Stimulated activated CD4-positive, alpha-beta T cell treated with anti-CD3 and anti-CD28 coated beads, Interleukin-4, amount 100 ng/mL, for 1 hour (primary cell): Measurements from ENCODE around the gene PDE4D.

Source experiments
- DNase-seq: peaks from one replicate; pipeline ENCODE4 v3.0.0-alpha.2; 2020

The PDE4D gene

GRCh38 chr5:59125011-59125961 lies 768.2 kb downstream of the PDE4D start:
- no peak for DNase-seq

GRCh38 chr5:59123595-59124561 lies 769.6 kb downstream of the PDE4D start:
- DNase-seq, result no peak

- no peak for DNase-seq
Measured at GRCh38 chr5:59119480-59119879, 774.0 kb downstream of the PDE4D start.

- DNase-seq, result no peak
Measured at GRCh38 chr5:59117320-59117719, 776.2 kb downstream of the PDE4D start.

- no peak for DNase-seq
Measured at GRCh38 chr5:59116231-59116865, 777.2 kb downstream of the PDE4D start.

- no peak for DNase-seq
Measured at GRCh38 chr5:59115345-59115744, 778.2 kb downstream of the PDE4D start.

GRCh38 chr5:59109383-59109782 lies 784.1 kb downstream of the PDE4D start:
- DNase-seq, result no peak

- DNase-seq, result no peak
Measured at GRCh38 chr5:59107692-59108091, 785.8 kb downstream of the PDE4D start.

GRCh38 chr5:59104400-59105127 lies 789.0 kb downstream of the PDE4D start:
- no peak for DNase-seq

GRCh38 chr5:59103303-59103702 lies 790.2 kb downstream of the PDE4D start:
- DNase-seq, result no peak

GRCh38 chr5:59102437-59102836 lies 791.1 kb downstream of the PDE4D start:
- DNase-seq, result no peak

GRCh38 chr5:59100875-59101274 lies 792.7 kb downstream of the PDE4D start:
- no peak for DNase-seq

- no peak for DNase-seq
Measured at GRCh38 chr5:59099995-59100345, 793.6 kb downstream of the PDE4D start.

- no peak for DNase-seq
Measured at GRCh38 chr5:59099270-59099994, 794.1 kb downstream of the PDE4D start.

- no peak for DNase-seq
Measured at GRCh38 chr5:59098743-59099142, 794.8 kb downstream of the PDE4D start.

- no peak for DNase-seq
Measured at GRCh38 chr5:59097712-59098111, 795.8 kb downstream of the PDE4D start.

GRCh38 chr5:59097116-59097515 lies 796.4 kb downstream of the PDE4D start:
- DNase-seq, result no peak

GRCh38 chr5:59095480-59095879 lies 798.0 kb downstream of the PDE4D start:
- DNase-seq, result no peak

GRCh38 chr5:59094864-59095263 lies 798.7 kb downstream of the PDE4D start:
- no peak for DNase-seq

GRCh38 chr5:59093329-59093728 lies 800.2 kb downstream of the PDE4D start:
- DNase-seq, result no peak

- no peak for DNase-seq
Measured at GRCh38 chr5:59092758-59093157, 800.8 kb downstream of the PDE4D start.

GRCh38 chr5:59091965-59092364 lies 801.6 kb downstream of the PDE4D start:
- DNase-seq, result no peak
